Neural progenitor cell (in vitro differentiated cells): ENCODE measurements around the gene KRT80.

Experiments
- CTCF ChIP-seq: fragments of 200-600 bp; sonication (generic); IDR thresholded peaks from 2 replicates; pipeline ENCODE4 v1.5.1; 2017; ENCODE audit warnings: antibody characterized with exemption, mild to moderate bottlenecking
- EZH2 ChIP-seq: fragments of 200-600 bp; sonication (generic); IDR thresholded peaks from 2 replicates; pipeline ENCODE4 v1.6.1; 2017; ENCODE audit warnings: antibody characterized with exemption, mild to moderate bottlenecking, moderate library complexity
- EZH2phosphoT487 ChIP-seq: fragments of 200-600 bp; sonication (generic); IDR thresholded peaks from 2 replicates; pipeline ENCODE4 v1.6.1; 2017; ENCODE audit warnings: antibody characterized with exemption

GRCh38 chr12:52178443-52178842 lies 13.4 kb downstream of the KRT80 start:
- TF ChIP-seq CTCF (no peak), EZH2phosphoT487 (no peak), EZH2 (no peak)
